Measurements from ENCODE around the gene TRRAP. TPM values are rescaled to one million over a fixed set of nuclear protein-coding genes. Genes with fewer than 3 reads are reported as not detected.

Gene TRRAP
- total RNA-seq, 3 donors from 2014 or later, result 24.6 to 39.0 (median 38.9) TPM

- Histone ChIP-seq H3K36me3 (peaks cover 30% of the 10 kb centered on the region), H3K27me3 (no peaks in the 10 kb centered on the region), H3K27ac (no peak overlapping the region), H3K4me1 (no peaks in the 10 kb centered on the region), H3K9me3 (no peaks in the 10 kb centered on the region), H3K4me3 (no peak overlapping the region)
- intact Hi-C loops (cut with DNase I; ENCODE audit: low total_unique reads), result no loop called here
- no peak for DNase-seq (ENCODE audit: low spot score in 2 of 2)
- TF ChIP-seq POLR2AphosphoS5 (IDR thresholded peaks at IDR 0.05) (no peak), POLR2A (IDR thresholded peaks at IDR 0.05) (no peak), CTCF (IDR thresholded peaks at IDR 0.05) (no peak)
These were observed 86.3 kb downstream of the TRRAP start for GRCh38 chr7:98964596-98964995.

GRCh38 chr7:98968621-98969020, 90.3 kb downstream of the TRRAP start:
- H3K4me3 ChIP-seq, result no peak overlapping the region
- peaks cover 37% of the 10 kb centered on the region for H3K36me3 ChIP-seq
- no peak for DNase-seq (ENCODE audit: low spot score in 2 of 2)
- no peak overlapping the region for H3K27ac ChIP-seq
- intact Hi-C loops (cut with DNase I; ENCODE audit: low total_unique reads), result no loop called here
- no peaks in the 10 kb centered on the region for H3K27me3 ChIP-seq
- H3K9me3 ChIP-seq, result no peaks in the 10 kb centered on the region
- TF ChIP-seq POLR2AphosphoS5 (IDR thresholded peaks at IDR 0.05) (no peak), CTCF (IDR thresholded peaks at IDR 0.05) (no peak), POLR2A (IDR thresholded peaks at IDR 0.05) (no peak)
- H3K4me1 ChIP-seq, result no peaks in the 10 kb centered on the region

DNA sequence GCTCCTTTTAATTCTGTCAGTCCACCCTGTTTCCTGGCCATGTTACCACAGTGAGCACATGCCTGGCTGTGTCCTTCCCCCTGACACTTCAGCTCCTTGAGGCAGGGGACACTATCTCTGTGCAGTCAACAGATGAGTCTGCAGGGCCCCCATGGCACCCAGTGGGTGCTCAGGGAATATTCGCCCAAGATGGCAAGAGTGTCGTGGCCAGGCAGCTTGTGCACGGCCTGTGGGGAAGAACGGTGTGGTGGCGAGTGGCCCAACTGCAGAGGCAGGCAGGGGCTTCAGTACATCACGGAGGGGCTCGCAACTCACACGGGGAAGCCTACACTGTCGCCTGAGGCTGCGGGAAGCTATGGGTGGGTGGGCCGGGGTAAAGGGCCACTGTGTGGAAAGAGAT, 91.1 kb downstream of the TRRAP start:
- intact Hi-C loops (cut with DNase I; ENCODE audit: low total_unique reads), result no loop called here
- DNase-seq (ENCODE audit: low spot score in 2 of 2), result no peak
- Histone ChIP-seq H3K27ac (no peak overlapping the region), H3K36me3 (peaks cover 36% of the 10 kb centered on the region), H3K4me1 (no peaks in the 10 kb centered on the region), H3K9me3 (no peaks in the 10 kb centered on the region), H3K27me3 (no peaks in the 10 kb centered on the region), H3K4me3 (no peak overlapping the region)
- TF ChIP-seq POLR2A (IDR thresholded peaks at IDR 0.05), result no peak
- no peak for TF ChIP-seq POLR2AphosphoS5 (IDR thresholded peaks at IDR 0.05)
- TF ChIP-seq CTCF (IDR thresholded peaks at IDR 0.05), result no peak

DNA sequence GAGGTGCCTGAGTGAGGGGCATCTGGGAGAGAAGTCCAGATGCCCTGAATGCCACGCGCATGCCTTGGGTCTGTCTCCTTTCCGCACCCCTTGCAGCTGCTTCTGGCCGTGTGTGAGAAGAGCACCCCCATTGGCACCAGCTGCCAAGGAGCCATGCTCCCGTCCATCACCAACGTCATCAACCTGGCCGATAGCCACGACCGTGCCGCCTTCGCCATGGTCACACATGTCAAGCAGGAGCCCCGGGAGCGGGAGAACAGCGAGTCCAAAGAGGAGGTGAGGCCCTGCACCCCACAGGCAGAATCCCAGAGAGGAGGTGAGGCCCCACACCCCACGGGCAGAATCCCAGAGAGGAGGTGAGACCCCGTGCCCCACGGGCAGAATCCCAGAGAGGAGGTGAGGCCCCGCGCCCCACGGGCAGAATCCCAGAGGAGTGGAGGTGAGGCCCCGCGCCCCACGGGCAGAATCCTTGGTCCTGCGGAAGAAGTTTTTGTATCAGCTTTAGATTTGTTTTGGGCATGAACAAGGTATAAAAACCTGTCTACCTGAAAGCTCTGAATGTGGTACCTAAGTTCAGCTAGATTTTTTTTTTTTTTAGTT, 91.8 kb downstream of the TRRAP start:
- Histone ChIP-seq H3K4me3 (no peak overlapping the region), H3K9me3 (no peaks in the 10 kb centered on the region), H3K36me3 (peaks cover 29% of the 10 kb centered on the region), H3K27ac (no peak overlapping the region), H3K27me3 (no peaks in the 10 kb centered on the region), H3K4me1 (no peaks in the 10 kb centered on the region)
- TF ChIP-seq CTCF (IDR thresholded peaks at IDR 0.05), result no peak
- TF ChIP-seq POLR2AphosphoS5 (IDR thresholded peaks at IDR 0.05), result no peak
- no peak for TF ChIP-seq POLR2A (IDR thresholded peaks at IDR 0.05)
- no peak for DNase-seq (ENCODE audit: low spot score in 2 of 2)
- intact Hi-C loops (cut with DNase I; ENCODE audit: low total_unique reads), result no loop called here

DNA sequence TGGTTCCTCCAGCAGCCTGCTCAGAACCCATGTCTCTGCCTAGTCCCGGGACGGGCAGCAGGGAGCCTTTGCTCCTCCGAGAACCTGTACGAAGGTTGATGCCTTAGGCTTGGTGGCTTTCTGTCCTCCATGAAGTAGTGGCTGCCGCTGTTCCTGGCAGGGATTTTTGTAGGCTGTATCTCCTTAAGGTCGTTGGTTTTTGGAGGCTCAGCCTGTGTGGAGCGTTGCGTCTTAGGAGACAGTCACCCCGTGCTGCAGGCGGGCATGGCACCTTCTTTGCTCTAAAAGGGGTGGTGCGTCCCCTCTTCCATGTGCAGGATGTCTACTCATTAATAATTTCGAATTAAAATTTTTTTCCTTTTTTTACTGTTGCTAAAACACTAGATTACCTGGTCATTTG, 92.5 kb downstream of the TRRAP start:
- intact Hi-C loops (cut with DNase I; ENCODE audit: low total_unique reads), result no loop called here
- Histone ChIP-seq H3K36me3 (peaks cover 22% of the 10 kb centered on the region), H3K4me1 (no peaks in the 10 kb centered on the region), H3K27me3 (no peaks in the 10 kb centered on the region), H3K27ac (no peak overlapping the region), H3K4me3 (no peak overlapping the region), H3K9me3 (no peaks in the 10 kb centered on the region)
- no peak for DNase-seq (ENCODE audit: low spot score in 2 of 2)
- TF ChIP-seq POLR2A (IDR thresholded peaks at IDR 0.05) (no peak), POLR2AphosphoS5 (IDR thresholded peaks at IDR 0.05) (no peak), CTCF (IDR thresholded peaks at IDR 0.05) (no peak)
